ENCODE measurements around the gene RGS7BP. TPM values are rescaled to one million over a fixed set of nuclear protein-coding genes. Genes with fewer than 3 reads are reported as not detected.

The RGS7BP gene
- polyA plus RNA-seq, 1 experiment, result 0.63 TPM

GRCh38 chr5:64486163-64486562 lies 19.7 kb upstream of the RGS7BP start:
- Histone ChIP-seq H3K27me3 (ENCODE audit: control insufficient read depth, insufficient read depth, low read length) (peaks cover 2% of the 10 kb centered on the region; the same call in 1 of the 2 replicates), H3K36me3 (ENCODE audit: control insufficient read depth, insufficient read depth, low read length) (no peaks in the 10 kb centered on the region), H3K4me3 (ENCODE audit: low read depth, low read length) (no peak overlapping the region)
- ChIA-PET CTCF (interaction anchor here (0.9 kb wide), 1 partner anchor 12 kb away, joined by 3 read pairs; no protein-coding TSS in a partner anchor), POLR2A (no interaction called here)
- DNase-seq (ENCODE audit: low read depth), result no peak
- TF ChIP-seq, protein P1, sequence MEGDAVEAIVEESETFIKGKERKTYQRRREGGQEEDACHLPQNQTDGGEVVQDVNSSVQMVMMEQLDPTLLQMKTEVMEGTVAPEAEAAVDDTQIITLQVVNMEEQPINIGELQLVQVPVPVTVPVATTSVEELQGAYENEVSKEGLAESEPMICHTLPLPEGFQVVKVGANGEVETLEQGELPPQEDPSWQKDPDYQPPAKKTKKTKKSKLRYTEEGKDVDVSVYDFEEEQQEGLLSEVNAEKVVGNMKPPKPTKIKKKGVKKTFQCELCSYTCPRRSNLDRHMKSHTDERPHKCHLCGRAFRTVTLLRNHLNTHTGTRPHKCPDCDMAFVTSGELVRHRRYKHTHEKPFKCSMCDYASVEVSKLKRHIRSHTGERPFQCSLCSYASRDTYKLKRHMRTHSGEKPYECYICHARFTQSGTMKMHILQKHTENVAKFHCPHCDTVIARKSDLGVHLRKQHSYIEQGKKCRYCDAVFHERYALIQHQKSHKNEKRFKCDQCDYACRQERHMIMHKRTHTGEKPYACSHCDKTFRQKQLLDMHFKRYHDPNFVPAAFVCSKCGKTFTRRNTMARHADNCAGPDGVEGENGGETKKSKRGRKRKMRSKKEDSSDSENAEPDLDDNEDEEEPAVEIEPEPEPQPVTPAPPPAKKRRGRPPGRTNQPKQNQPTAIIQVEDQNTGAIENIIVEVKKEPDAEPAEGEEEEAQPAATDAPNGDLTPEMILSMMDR (IDR thresholded peaks at IDR 0.05; ENCODE audit: insufficient read depth, low read depth, low read length), result no peak

- no peaks in the 10 kb centered on the region for H3K36me3 ChIP-seq (ENCODE audit: control insufficient read depth, insufficient read depth, low read length)
- no peak overlapping the region for H3K4me3 ChIP-seq (ENCODE audit: low read depth, low read length)
- TF ChIP-seq, protein P1 (IDR thresholded peaks at IDR 0.05; ENCODE audit: insufficient read depth, low read depth, low read length), result no peak
- peaks cover 2% of the 10 kb centered on the region; the same call in 1 of the 2 replicates for H3K27me3 ChIP-seq (ENCODE audit: control insufficient read depth, insufficient read depth, low read length)
- ChIA-PET CTCF (no interaction called here), POLR2A (no interaction called here)
- DNase-seq (ENCODE audit: low read depth), result no peak
Observed at GRCh38 chr5:64487283-64487682, 18.5 kb upstream of the RGS7BP start.

DNA sequence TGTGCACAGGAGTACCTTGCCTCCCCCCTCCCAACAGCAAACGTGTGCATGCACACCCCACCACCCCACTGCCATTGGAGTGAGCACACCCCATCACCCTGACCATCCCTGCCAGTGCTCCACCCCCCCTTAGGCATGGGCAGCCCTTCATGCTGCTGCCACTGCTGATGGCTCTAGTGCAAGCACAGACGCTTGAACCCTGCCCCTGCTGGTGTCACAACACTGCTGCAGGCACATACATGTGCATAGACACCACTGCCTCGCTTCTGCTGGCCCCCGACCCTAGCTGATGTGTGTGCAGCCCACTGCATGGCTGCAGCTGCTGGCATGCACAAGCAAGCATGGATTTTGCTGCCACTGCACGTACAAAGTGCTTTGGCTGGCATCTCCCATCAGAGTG lies 16.0 kb upstream of the RGS7BP start:
- DNase-seq (ENCODE audit: low read depth), result no peak
- peaks cover 2% of the 10 kb centered on the region; the same call in 1 of the 2 replicates for H3K27me3 ChIP-seq (ENCODE audit: control insufficient read depth, insufficient read depth, low read length)
- no peaks in the 10 kb centered on the region for H3K36me3 ChIP-seq (ENCODE audit: control insufficient read depth, insufficient read depth, low read length)
- TF ChIP-seq, protein P1 (IDR thresholded peaks at IDR 0.05; ENCODE audit: insufficient read depth, low read depth, low read length), result no peak
- CTCF ChIA-PET, result no interaction called here
- POLR2A ChIA-PET, result no interaction called here
- H3K4me3 ChIP-seq (ENCODE audit: low read depth, low read length), result no peak overlapping the region

- Histone ChIP-seq H3K36me3 (ENCODE audit: control insufficient read depth, insufficient read depth, low read length) (no peaks in the 10 kb centered on the region), H3K4me3 (ENCODE audit: low read depth, low read length) (no peak overlapping the region), H3K27me3 (ENCODE audit: control insufficient read depth, insufficient read depth, low read length) (no peaks in the 10 kb centered on the region)
- CTCF ChIA-PET, result interaction anchor here (0.7 to 1.0 kb wide), 2 partner anchors 10 to 11 kb away, joined by 3 read pairs; no protein-coding TSS in a partner anchor
- TF ChIP-seq, protein P1 (IDR thresholded peaks at IDR 0.05; ENCODE audit: insufficient read depth, low read depth, low read length), result no peak
- DNase-seq (ENCODE audit: low read depth), result no peak
- POLR2A ChIA-PET, result no interaction called here
Observed at GRCh38 chr5:64497386-64497785, 8.4 kb upstream of the RGS7BP start.

- Histone ChIP-seq H3K4me3 (ENCODE audit: low read depth, low read length) (no peak overlapping the region), H3K27me3 (ENCODE audit: control insufficient read depth, insufficient read depth, low read length) (peaks cover 15% of the 10 kb centered on the region), H3K36me3 (ENCODE audit: control insufficient read depth, insufficient read depth, low read length) (no peaks in the 10 kb centered on the region)
- no peak for DNase-seq (ENCODE audit: low read depth)
- TF ChIP-seq, protein P1 (IDR thresholded peaks at IDR 0.05; ENCODE audit: insufficient read depth, low read depth, low read length), result no peak
- POLR2A ChIA-PET, result no interaction called here
- CTCF ChIA-PET, result interaction anchor here (0.6 to 1.1 kb wide), 2 partner anchors 110 to 273 kb away, joined by 4 to 5 read pairs; no protein-coding TSS in a partner anchor
Observed at GRCh38 chr5:64502196-64502595, 3.6 kb upstream of the RGS7BP start.

All from BJ (cell line).